Measurements from ENCODE around the gene SLC28A2. TPM values are rescaled to one million over a fixed set of nuclear protein-coding genes. Genes with fewer than 3 reads are reported as not detected.

SLC28A2 gene
- total RNA-seq, 1 experiment from 2014 or later: not detected

DNA sequence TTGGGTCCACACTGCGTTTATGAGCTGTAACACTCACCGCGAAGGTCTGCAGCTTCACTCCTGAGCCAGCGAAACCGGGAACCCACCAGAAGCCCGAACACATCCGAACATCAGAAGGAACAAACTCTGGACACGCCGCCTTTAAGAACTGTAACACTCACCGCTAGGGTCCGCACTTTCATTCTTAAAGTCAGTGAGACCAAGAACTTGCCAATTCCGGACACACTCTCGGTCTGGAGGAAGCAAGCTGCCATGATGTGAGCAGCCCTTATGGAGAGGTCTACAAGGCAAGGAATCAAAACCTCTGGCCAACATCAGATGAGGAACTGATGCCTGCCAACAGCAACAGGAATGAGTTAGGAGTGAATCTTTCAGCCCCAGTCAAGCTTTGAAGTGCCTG lies 62.9 kb downstream of the SLC28A2 start:
- no TSS peak for BruUV-seq (replicated peaks)
- H3K36me3 Mint-ChIP-seq (ENCODE audit: insufficient read depth, unreplicated experiment): no peaks in the 10 kb centered on the region
- no peak overlapping the region for H3K27ac Mint-ChIP-seq (ENCODE audit: low read depth, unreplicated experiment)
- peak; percentile 6 for DNase-seq (ENCODE audit: unreplicated experiment)
- H3K4me3 Mint-ChIP-seq (ENCODE audit: unreplicated experiment): no peak overlapping the region
- ChIA-PET CTCF (interaction anchor here (1.2 kb wide), 1 partner anchor 84 kb away, joined by 5 read pairs; no protein-coding TSS in a partner anchor), POLR2A (no interaction called here)
- intact Hi-C loops (cut with micrococcal nuclease): no loop called here
- H3K9me3 Mint-ChIP-seq (ENCODE audit: unreplicated experiment): no peaks in the 10 kb centered on the region
- no peaks in the 10 kb centered on the region for H3K4me1 Mint-ChIP-seq (ENCODE audit: insufficient read depth, unreplicated experiment)
- TF ChIP-seq, protein P1, sequence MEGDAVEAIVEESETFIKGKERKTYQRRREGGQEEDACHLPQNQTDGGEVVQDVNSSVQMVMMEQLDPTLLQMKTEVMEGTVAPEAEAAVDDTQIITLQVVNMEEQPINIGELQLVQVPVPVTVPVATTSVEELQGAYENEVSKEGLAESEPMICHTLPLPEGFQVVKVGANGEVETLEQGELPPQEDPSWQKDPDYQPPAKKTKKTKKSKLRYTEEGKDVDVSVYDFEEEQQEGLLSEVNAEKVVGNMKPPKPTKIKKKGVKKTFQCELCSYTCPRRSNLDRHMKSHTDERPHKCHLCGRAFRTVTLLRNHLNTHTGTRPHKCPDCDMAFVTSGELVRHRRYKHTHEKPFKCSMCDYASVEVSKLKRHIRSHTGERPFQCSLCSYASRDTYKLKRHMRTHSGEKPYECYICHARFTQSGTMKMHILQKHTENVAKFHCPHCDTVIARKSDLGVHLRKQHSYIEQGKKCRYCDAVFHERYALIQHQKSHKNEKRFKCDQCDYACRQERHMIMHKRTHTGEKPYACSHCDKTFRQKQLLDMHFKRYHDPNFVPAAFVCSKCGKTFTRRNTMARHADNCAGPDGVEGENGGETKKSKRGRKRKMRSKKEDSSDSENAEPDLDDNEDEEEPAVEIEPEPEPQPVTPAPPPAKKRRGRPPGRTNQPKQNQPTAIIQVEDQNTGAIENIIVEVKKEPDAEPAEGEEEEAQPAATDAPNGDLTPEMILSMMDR (IDR thresholded peaks at IDR 0.05; ENCODE audit: unreplicated experiment): no peak
- H3K27me3 Mint-ChIP-seq (ENCODE audit: insufficient read depth, unreplicated experiment): no peaks in the 10 kb centered on the region

DNA sequence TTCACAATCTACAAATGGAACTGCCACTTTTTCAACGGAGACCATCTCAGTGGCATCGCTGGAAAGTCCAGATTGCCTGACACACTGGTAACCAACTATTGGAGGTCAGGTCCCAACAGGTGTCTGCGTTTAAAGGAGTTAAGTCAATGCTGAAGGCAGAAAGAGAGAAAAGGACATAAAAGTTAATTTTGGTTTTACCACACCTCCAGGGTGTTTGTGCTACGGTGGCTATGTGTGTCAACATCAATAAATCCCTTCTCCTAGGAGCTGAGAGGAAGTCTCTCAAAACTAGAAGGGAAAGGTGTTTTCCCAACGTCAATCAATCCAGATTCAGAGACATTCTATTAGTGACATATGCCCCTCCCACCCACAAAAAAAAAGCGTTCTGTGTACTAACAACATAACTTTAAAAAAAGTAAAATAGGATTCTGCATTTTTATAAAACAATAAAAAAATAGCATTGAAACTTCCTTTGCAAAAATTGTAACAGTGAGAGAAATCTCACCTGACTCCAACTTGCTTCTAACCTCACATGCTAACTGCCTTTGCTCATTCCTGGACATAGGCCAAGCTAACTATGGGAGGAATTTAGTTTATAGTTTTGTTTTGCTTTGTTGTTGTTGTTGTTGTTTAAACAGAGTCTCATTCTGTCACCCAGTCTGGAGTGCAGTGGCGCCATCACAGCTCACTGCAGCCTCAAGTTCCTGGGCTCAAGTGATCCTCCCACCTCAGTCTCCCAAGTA lies 67.6 kb downstream of the SLC28A2 start:
- ChIA-PET POLR2A (no interaction called here), CTCF (interaction anchor here (1.2 kb wide), 1 partner anchor 80 kb away, joined by 4 read pairs; no protein-coding TSS in a partner anchor)
- no TSS peak for BruUV-seq (replicated peaks)
- DNase-seq (ENCODE audit: unreplicated experiment): no peak
- Mint-ChIP-seq H3K4me3 (ENCODE audit: unreplicated experiment) (no peak overlapping the region), H3K36me3 (ENCODE audit: insufficient read depth, unreplicated experiment) (no peaks in the 10 kb centered on the region), H3K4me1 (ENCODE audit: insufficient read depth, unreplicated experiment) (no peaks in the 10 kb centered on the region), H3K27ac (ENCODE audit: low read depth, unreplicated experiment) (no peak overlapping the region), H3K27me3 (ENCODE audit: insufficient read depth, unreplicated experiment) (no peaks in the 10 kb centered on the region), H3K9me3 (ENCODE audit: unreplicated experiment) (peaks cover 9% of the 10 kb centered on the region)
- TF ChIP-seq, protein P1 (IDR thresholded peaks at IDR 0.05; ENCODE audit: unreplicated experiment): no peak
- intact Hi-C loops (cut with micrococcal nuclease): no loop called here

DNA sequence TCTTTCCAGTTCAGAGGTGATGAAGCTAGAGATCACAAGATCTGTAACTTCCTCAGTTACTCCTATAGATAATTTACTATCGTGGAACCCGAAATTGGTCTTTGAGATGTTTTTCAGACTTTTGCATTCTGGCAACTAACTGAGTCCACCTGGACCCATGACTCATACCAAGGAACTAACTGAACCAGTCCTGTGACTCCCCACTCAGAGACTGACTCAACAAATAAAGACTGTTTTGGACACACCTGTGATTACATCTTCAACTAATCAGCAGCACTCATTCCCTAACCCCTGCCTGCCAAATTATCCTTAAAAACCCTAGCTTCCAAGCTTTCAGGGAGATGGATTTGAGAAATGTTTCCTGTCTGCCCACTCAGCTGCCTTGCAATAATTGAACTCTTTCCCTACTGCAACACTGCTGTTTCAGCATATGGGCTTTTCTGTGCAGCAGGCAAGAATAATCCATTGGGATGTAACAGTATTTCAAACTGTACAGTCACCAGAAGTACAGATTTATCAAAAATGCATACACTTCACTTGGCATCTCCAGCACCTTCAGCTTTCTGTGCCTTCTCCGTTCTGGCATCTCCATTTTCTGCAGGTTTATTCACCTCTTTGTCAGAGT lies 68.7 kb downstream of the SLC28A2 start:
- DNase-seq (ENCODE audit: unreplicated experiment): peak; percentile 8
- intact Hi-C loops (cut with micrococcal nuclease): no loop called here
- TF ChIP-seq, protein P1 (IDR thresholded peaks at IDR 0.05; ENCODE audit: unreplicated experiment): no peak
- H3K36me3 Mint-ChIP-seq (ENCODE audit: insufficient read depth, unreplicated experiment): no peaks in the 10 kb centered on the region
- peaks cover 9% of the 10 kb centered on the region for H3K9me3 Mint-ChIP-seq (ENCODE audit: unreplicated experiment)
- no peak overlapping the region for H3K27ac Mint-ChIP-seq (ENCODE audit: low read depth, unreplicated experiment)
- H3K27me3 Mint-ChIP-seq (ENCODE audit: insufficient read depth, unreplicated experiment): no peaks in the 10 kb centered on the region
- CTCF ChIA-PET: interaction anchor here (0.6 to 1.2 kb wide), 5 partner anchors 40 to 236 kb away, joined by 3 to 4 read pairs (median 3); no protein-coding TSS in a partner anchor
- POLR2A ChIA-PET: interaction anchor here (1.3 kb wide), 1 partner anchor 10 kb away, joined by 3 read pairs; no protein-coding TSS in a partner anchor
- H3K4me3 Mint-ChIP-seq (ENCODE audit: unreplicated experiment): no peak overlapping the region
- BruUV-seq (replicated peaks): no TSS peak
- H3K4me1 Mint-ChIP-seq (ENCODE audit: insufficient read depth, unreplicated experiment): no peaks in the 10 kb centered on the region

DNA sequence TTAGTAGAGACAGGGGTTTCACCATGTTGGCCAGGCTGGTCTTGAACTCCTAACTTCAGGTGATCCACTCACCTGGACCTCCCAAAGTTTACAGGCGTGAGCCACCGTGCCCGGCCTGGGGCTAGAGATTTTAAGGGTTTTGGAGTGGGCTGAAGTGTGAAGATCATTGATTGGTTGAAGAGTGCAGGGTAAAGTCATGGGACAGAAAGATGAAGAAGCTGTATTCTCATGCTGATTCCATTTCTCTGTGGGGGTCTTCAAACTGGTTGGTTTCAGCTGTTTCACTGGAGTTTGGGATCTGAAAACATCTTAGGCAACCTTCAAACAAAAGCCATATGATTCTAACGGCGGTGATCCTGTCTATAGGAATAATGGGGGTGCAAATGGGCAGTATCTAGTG lies 74.2 kb downstream of the SLC28A2 start:
- Mint-ChIP-seq H3K36me3 (ENCODE audit: insufficient read depth, unreplicated experiment) (no peaks in the 10 kb centered on the region), H3K4me1 (ENCODE audit: insufficient read depth, unreplicated experiment) (no peaks in the 10 kb centered on the region), H3K27ac (ENCODE audit: low read depth, unreplicated experiment) (no peak overlapping the region), H3K27me3 (ENCODE audit: insufficient read depth, unreplicated experiment) (peaks cover 17% of the 10 kb centered on the region), H3K4me3 (ENCODE audit: unreplicated experiment) (no peak overlapping the region), H3K9me3 (ENCODE audit: unreplicated experiment) (peaks cover 2% of the 10 kb centered on the region)
- no TSS peak for BruUV-seq (replicated peaks)
- intact Hi-C loops (cut with micrococcal nuclease): no loop called here
- CTCF ChIA-PET: interaction anchor here (0.6 to 0.9 kb wide), 3 partner anchors 201 to 380 kb away, joined by 3 read pairs; no protein-coding TSS in a partner anchor
- POLR2A ChIA-PET: no interaction called here
- TF ChIP-seq, protein P1 (IDR thresholded peaks at IDR 0.05; ENCODE audit: unreplicated experiment): no peak
- no peak for DNase-seq (ENCODE audit: unreplicated experiment)

Data from MCF 10A (cell line).